AG04449 (cell line): ENCODE results near the gene GPR176.

ENCODE experiments used
- CTCF ChIA-PET: fragments of 350-600 bp; formaldehyde crosslinking; extraction: SDS; loops from one replicate; lab custom pipeline; 2021; ENCODE audit warnings: antibody characterized with exemption; lab: Yijun Ruan, JAX
- POLR2A ChIA-PET: fragments of 400-600, 350-600 bp; formaldehyde crosslinking; extraction: SDS; loops from one replicate; lab custom pipeline; 2020; ENCODE audit warnings: antibody characterized with exemption, inconsistent platforms; lab: Yijun Ruan, JAX
- DNase-seq: peaks from one replicate; pipeline ENCODE4 v3.0.0-alpha.2; 2010; ENCODE audit warnings: low read depth, low spot score
- H3K4me3 ChIP-seq: 2 replicates; pipeline ENCODE4 v1.5.1; 2011; ENCODE audit warnings: low read depth, mild to moderate bottlenecking, control low read depth, low read length
- TF ChIP-seq, protein P1 (sequence below): IDR thresholded peaks from one replicate; pipeline ENCODE4 v1.5.1; 2011; ENCODE audit warnings: mild to moderate bottlenecking, moderate library complexity, low read length, control low read depth, inconsistent platforms; ENCODE audit not compliant: insufficient read depth; ENCODE audit errors: missing control alignments

GPR176 gene

DNA sequence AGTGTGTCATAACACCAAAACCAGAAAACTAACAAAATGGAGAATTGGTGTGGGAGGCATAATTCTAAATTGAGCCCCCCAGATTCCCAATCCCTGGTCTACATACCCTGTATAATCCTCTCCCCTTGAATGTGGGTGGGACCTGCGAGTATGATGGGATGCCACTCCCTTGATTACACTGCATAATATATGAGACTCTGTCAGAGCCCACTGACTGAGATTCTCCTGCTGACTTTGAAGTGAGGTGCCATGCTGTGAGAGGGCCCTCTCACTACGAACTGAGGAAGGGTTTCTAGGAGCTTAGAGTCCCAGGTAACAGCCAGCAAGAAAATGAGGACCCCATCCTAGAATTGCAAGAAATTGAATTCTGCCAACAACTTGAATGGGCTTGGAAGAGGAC, 49.5 kb downstream of the GPR176 start:
- CTCF ChIA-PET, result no interaction called here
- DNase-seq, result no peak
- TF ChIP-seq, protein P1, sequence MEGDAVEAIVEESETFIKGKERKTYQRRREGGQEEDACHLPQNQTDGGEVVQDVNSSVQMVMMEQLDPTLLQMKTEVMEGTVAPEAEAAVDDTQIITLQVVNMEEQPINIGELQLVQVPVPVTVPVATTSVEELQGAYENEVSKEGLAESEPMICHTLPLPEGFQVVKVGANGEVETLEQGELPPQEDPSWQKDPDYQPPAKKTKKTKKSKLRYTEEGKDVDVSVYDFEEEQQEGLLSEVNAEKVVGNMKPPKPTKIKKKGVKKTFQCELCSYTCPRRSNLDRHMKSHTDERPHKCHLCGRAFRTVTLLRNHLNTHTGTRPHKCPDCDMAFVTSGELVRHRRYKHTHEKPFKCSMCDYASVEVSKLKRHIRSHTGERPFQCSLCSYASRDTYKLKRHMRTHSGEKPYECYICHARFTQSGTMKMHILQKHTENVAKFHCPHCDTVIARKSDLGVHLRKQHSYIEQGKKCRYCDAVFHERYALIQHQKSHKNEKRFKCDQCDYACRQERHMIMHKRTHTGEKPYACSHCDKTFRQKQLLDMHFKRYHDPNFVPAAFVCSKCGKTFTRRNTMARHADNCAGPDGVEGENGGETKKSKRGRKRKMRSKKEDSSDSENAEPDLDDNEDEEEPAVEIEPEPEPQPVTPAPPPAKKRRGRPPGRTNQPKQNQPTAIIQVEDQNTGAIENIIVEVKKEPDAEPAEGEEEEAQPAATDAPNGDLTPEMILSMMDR, result no peak
- POLR2A ChIA-PET, result no interaction called here
- H3K4me3 ChIP-seq, result no peak overlapping the region

DNA sequence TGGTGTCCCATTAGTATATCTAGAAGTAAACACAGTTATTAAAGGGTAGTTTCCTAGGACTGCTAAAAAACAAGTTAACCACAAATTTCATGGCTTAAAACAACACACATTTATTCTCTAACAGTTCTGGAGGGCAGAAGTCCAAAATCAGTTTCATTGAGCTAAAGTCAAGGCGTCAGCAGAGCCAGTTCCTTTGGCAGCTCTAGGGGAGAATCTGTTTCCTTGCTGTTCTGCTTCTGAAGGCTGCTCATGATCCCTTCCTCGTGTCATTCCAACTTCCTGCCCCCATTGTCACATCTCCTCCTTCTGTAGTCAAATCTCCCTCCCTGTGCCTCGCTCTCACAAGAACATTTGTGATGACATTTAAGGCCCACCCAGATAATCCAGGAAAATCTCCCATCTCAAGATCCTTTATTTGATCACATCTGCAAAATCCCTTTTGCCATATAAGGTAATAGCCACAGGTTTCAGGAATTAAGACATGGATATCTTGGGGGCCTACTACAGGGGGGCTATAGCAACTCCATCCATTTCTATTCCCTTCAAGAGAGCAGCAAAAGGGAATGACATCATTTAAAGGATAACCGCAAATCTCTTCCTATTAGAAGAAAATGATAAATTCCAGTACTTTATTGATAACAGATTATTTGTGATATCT, 50.1 kb downstream of the GPR176 start:
- H3K4me3 ChIP-seq, result no peak overlapping the region
- POLR2A ChIA-PET, result no interaction called here
- TF ChIP-seq, protein P1, result no peak
- CTCF ChIA-PET, result interaction anchor here (1.2 kb wide), 1 partner anchor 8 kb away, joined by 3 read pairs; no protein-coding TSS in a partner anchor
- no peak for DNase-seq

DNA sequence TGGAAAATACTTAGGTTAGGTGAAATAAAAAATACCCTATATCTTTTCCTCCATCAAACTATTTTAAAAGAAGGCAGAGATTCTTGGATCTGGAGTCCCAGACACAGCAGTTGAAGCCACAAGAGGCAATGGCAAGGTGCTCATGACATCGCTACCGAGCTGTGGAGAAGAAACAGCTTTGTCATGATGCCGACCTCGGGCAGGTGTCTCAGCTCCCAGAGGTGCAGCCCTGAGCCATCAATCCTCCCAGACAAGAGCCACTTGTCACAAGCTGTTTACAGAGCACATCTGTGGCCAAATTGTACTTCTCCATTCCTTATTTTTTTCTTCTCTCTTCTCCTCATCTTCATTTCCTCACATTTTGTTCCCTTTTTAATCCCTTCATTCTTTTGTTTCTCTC, 50.8 kb downstream of the GPR176 start:
- H3K4me3 ChIP-seq, result no peak overlapping the region
- TF ChIP-seq, protein P1, result no peak
- no peak for DNase-seq
- CTCF ChIA-PET, result interaction anchor here (1.2 kb wide), 1 partner anchor 8 kb away, joined by 3 read pairs; no protein-coding TSS in a partner anchor
- POLR2A ChIA-PET, result no interaction called here

DNA sequence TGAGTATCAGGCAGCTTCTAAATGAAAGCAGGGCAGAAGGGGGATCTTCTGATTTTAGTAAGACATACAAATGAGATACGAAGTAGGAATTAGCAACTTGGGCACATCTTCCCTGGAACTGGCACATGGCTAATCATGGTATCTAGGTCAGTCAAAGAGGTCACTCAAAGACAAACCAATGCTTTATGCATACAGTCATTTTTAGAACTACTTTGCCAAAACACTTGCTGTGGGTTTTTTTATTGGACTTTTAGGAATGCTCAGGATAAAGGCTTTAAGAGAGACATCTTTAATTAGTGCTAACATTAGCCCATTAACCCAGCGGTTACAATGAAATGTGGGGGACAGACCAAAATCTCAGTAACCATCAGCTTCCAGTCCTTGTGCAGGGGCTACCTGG, 51.7 kb downstream of the GPR176 start:
- TF ChIP-seq, protein P1, result no peak
- ChIA-PET POLR2A (no interaction called here), CTCF (interaction anchor here (1.3 kb wide), 1 partner anchor 9 kb away, joined by 3 read pairs; no protein-coding TSS in a partner anchor)

DNA sequence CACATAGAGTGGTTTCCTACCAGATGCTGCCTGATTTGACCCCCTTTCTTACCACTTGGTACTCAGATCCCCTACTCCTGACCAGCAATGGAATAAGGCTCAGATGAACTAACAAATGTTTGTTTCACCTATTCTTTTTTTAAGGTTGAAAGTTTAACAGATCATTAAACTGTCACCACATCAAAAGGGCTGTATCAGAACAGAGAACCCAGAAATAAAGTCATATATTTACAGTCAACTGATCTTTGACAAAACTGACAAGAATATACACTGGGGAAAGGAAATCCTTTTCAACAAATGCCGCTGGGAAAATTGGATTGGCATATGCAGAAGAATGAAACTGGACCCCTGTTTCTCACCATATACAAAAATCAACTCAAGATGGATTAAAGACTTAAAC, 56.0 kb downstream of the GPR176 start:
- no peak overlapping the region for H3K4me3 ChIP-seq
- no peak for DNase-seq
- POLR2A ChIA-PET, result no interaction called here
- TF ChIP-seq, protein P1, result no peak
- CTCF ChIA-PET, result interaction anchor here (1.2 kb wide), 1 partner anchor 9 kb away, joined by 3 read pairs; no protein-coding TSS in a partner anchor

More for the DNA sequence above, 51.7 kb downstream of the GPR176 start:
- no peak overlapping the region for H3K4me3 ChIP-seq
- DNase-seq, result no peak

DNA sequence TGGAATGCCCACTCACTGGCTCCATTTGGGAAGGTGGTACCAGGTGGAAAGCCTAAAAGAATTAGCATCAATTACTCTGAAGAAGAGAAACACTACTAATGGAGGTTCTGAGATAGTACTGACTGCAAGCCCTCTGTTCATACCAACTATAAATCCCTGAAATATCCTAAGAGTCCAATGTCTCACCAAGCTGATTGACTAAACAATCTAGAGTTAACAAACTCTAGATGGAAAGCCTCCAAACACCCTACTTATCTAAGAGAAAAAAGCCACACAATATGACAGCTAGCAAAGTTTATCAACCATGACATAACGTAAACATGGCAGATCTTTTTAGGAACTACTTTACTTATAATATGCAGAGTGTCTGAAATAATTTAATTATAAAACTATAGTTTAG, 59.2 kb downstream of the GPR176 start:
- POLR2A ChIA-PET, result no interaction called here
- CTCF ChIA-PET, result no interaction called here
- TF ChIP-seq, protein P1, result no peak
- H3K4me3 ChIP-seq, result no peak overlapping the region
- no peak for DNase-seq
